PFSK-1 (cell line): Measurements from ENCODE around the gene TTN.

Experiments used
- POLR2AphosphoS5 ChIP-seq: IDR thresholded peaks from 2 replicates; pipeline ENCODE4 v1.6.1; 2012; ENCODE audit warnings: low read depth, mild to moderate bottlenecking, control low read depth, low read length, moderate library complexity
- TAF1 ChIP-seq: IDR thresholded peaks from 2 replicates; pipeline ENCODE4 v1.6.1; 2012; ENCODE audit warnings: low read length, control low read depth, borderline replicate concordance; ENCODE audit not compliant: insufficient read depth

DNA sequence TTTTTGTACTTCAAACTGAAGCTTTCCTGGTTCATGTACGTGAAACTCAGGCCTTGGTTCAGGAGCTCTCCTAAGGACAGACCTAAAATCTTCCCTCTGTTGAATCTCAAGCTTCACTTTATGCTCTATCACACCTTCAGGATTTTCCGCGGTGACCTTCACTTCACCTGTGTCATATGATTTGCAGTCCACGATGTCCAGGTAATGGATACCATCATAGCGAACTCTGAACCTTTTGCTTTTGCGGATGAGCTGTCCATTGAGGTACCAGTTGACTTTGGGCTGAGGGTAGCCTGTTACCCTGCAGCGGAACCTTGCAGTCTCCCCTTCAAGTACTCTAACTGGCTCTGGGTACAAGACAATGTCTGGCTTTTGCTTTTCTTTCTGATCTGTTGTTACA, 31.2 kb downstream of the TTN start:
- TF ChIP-seq TAF1 (no peak), POLR2AphosphoS5 (no peak)
